ENCODE data around the gene SOX10.

The SOX10 gene

GRCh38 chr22:38016182-38017151 is 32.1 kb upstream of the SOX10 start:
- no peak for DNase-seq (ENCODE audit: low read depth in 2 of 3, low spot score in 1 of 3)

GRCh38 chr22:38014083-38014482 is 29.7 kb upstream of the SOX10 start:
- DNase-seq (ENCODE audit: low read depth in 2 of 3, low spot score in 1 of 3), result no peak

GRCh38 chr22:38012604-38013072 is 28.3 kb upstream of the SOX10 start:
- no peak for DNase-seq (ENCODE audit: low read depth in 2 of 3, low spot score in 1 of 3)

GRCh38 chr22:38009000-38009806 is 24.8 kb upstream of the SOX10 start:
- DNase-seq (ENCODE audit: low read depth in 2 of 3, low spot score in 1 of 3), result no peak

GRCh38 chr22:38007330-38007902 is 23.1 kb upstream of the SOX10 start:
- no peak for DNase-seq (ENCODE audit: low read depth in 2 of 3, low spot score in 1 of 3)

- no peak for DNase-seq (ENCODE audit: low read depth in 2 of 3, low spot score in 1 of 3)
These were observed 22.6 kb upstream of the SOX10 start for GRCh38 chr22:38006906-38007305.

- no peak for DNase-seq (ENCODE audit: low read depth in 2 of 3, low spot score in 1 of 3)
These were observed 21.6 kb upstream of the SOX10 start for GRCh38 chr22:38005943-38006342.

GRCh38 chr22:37999640-38000272 is 15.4 kb upstream of the SOX10 start:
- DNase-seq (ENCODE audit: low read depth in 2 of 3, low spot score in 1 of 3), result no peak

- no peak for DNase-seq (ENCODE audit: low read depth in 2 of 3, low spot score in 1 of 3)
These were observed 14.9 kb upstream of the SOX10 start for GRCh38 chr22:37999236-37999635.

- no peak for DNase-seq (ENCODE audit: low read depth in 2 of 3, low spot score in 1 of 3)
These were observed 14.2 kb upstream of the SOX10 start for GRCh38 chr22:37998543-37998942.

GRCh38 chr22:37996515-37997246 is 12.3 kb upstream of the SOX10 start:
- DNase-seq (ENCODE audit: low read depth in 2 of 3, low spot score in 1 of 3), result no peak

- no peak for DNase-seq (ENCODE audit: low read depth in 2 of 3, low spot score in 1 of 3)
These were observed 11.7 kb upstream of the SOX10 start for GRCh38 chr22:37996079-37996478.

- no peak for DNase-seq (ENCODE audit: low read depth in 2 of 3, low spot score in 1 of 3)
These were observed 11.1 kb upstream of the SOX10 start for GRCh38 chr22:37995460-37995859.

GRCh38 chr22:37994982-37995381 is 10.6 kb upstream of the SOX10 start:
- DNase-seq (ENCODE audit: low read depth in 2 of 3, low spot score in 1 of 3), result no peak

GRCh38 chr22:37994049-37994448 is 9.7 kb upstream of the SOX10 start:
- no peak for DNase-seq (ENCODE audit: low read depth in 2 of 3, low spot score in 1 of 3)

- no peak for DNase-seq (ENCODE audit: low read depth in 2 of 3, low spot score in 1 of 3)
These were observed 7.5 kb upstream of the SOX10 start for GRCh38 chr22:37991731-37992442.

GRCh38 chr22:37990862-37991261 is 6.5 kb upstream of the SOX10 start:
- no peak for DNase-seq (ENCODE audit: low read depth in 2 of 3, low spot score in 1 of 3)

- DNase-seq (ENCODE audit: low read depth in 2 of 3, low spot score in 1 of 3), result no peak
These were observed 5.9 kb upstream of the SOX10 start for GRCh38 chr22:37990301-37990700.

GRCh38 chr22:37989146-37990045 is 5.0 kb upstream of the SOX10 start:
- no peak for DNase-seq (ENCODE audit: low read depth in 2 of 3, low spot score in 1 of 3)

Data from stimulated activated CD4-positive, alpha-beta T cell treated with anti-CD3 and anti-CD28 coated beads, Interleukin-12 subunit alpha, Interleukin-12 subunit beta, amount 100 ng/mL, for 48 hours (primary cell).